Transverse colon (tissue), 4 donors: ENCODE results near the gene SSX2IP. TPM values are rescaled to one million over a fixed set of nuclear protein-coding genes. Genes with fewer than 3 reads are reported as not detected.

Experiments used
- DNase-seq: peaks from one replicate; pipeline ENCODE4 v3.0.0-alpha.2; 2019
- H3K27ac ChIP-seq, 4 donors: fragments of 200-600 bp; sonication (generic); 2 replicates each; pipeline ENCODE4 v1.5.1; 2016 to 2018; ENCODE audit warnings: inconsistent platforms in 4 of 4
- H3K27me3 ChIP-seq: fragments of 200-600 bp; sonication (generic); 2 replicates; pipeline ENCODE4 v1.5.1; 2017; ENCODE audit warnings: inconsistent platforms
- H3K36me3 ChIP-seq, 4 donors: fragments of 200-600 bp; sonication (generic); 2 replicates each; pipeline ENCODE4 v1.5.1; 2017 to 2019; ENCODE audit warnings: inconsistent platforms in 4 of 4
- H3K4me1 ChIP-seq, 4 donors: fragments of 200-600 bp; sonication (generic); 2 replicates each; pipeline ENCODE4 v1.5.1; 2017 to 2020; ENCODE audit warnings: inconsistent platforms in 4 of 4
- H3K4me3 ChIP-seq, 4 donors: fragments of 200-600 bp; sonication (generic); 1 replicate in 1 of 4; 2 replicates in 3 of 4; pipeline versions ENCODE4 v1.5.1 to v1.6.1; 2017 to 2019; ENCODE audit warnings: inconsistent platforms in 4 of 4
- H3K9me3 ChIP-seq, 2 donors: fragments of 200-600 bp; sonication (generic); 2 replicates each; pipeline ENCODE4 v1.5.1; 2017 to 2019; ENCODE audit warnings: inconsistent platforms in 2 of 2
- EP300 ChIP-seq: sonication (generic); formaldehyde crosslinking; IDR thresholded peaks from one replicate; pipeline ENCODE4 v1.6.1; 2017; ENCODE audit warnings: antibody characterized with exemption, low read depth
- POLR2A ChIP-seq: fragments of 450-650 bp; IDR thresholded peaks from one replicate; pipeline ENCODE4 v1.6.1; 2016; ENCODE audit warnings: antibody characterized with exemption, mild to moderate bottlenecking, moderate library complexity
- POLR2AphosphoS5 ChIP-seq, 3 donors: sonication (generic); formaldehyde crosslinking; IDR thresholded peaks; one replicate each; pipeline ENCODE4 v1.6.1; 2016; ENCODE audit warnings: antibody characterized with exemption in 3 of 3
- WGBS, 2 donors: methylation state at CpG; one replicate each; pipeline ENCODE4 v1.1.5; 2018; ENCODE audit warnings: low coverage in 1 of 2; 5-methylcytosine and 5-hydroxymethylcytosine counted together
- in situ Hi-C, 4 donors: fragments of 200-750 bp; cut with MboI; loops; one replicate each; pipeline versions ENCODE4 v1.15.0 to v1.15.1; 2017; ENCODE audit warnings: low sequenced_read_pairs in 3 of 4, low pct_ligation_motif_present in 1 of 4, low pct_unique_long_range_greater_than_20kb in 1 of 4
- intact Hi-C: fragments of 100-400 bp; cut with DNase I; formaldehyde crosslinking; loops from one replicate; pipeline ENCODE4 v1.15.1; 2023; ENCODE audit warnings: low total_unique reads
- total RNA-seq, 4 donors: library from RNA; depleted of rRNA; stranded (reverse); fragments of >200 nt; gene quantifications; one replicate each; pipeline ENCODE4 v1.1.0, GENCODE V29; 2016
- TF ChIP-seq, protein P1 (sequence below), 5 experiments: fragments of 200-600 bp in 3 of 5; fragments of 450-650 bp in 2 of 5; sonication (generic) in 3 of 5; IDR thresholded peaks; 1 replicate in 2 of 5; 2 replicates in 3 of 5; pipeline ENCODE4 v1.5.1; 2016 to 2017; ENCODE audit warnings: antibody characterized with exemption in 5 of 5, inconsistent platforms in 3 of 5, mild to moderate bottlenecking in 2 of 5, moderate library complexity in 1 of 5

The SSX2IP gene
- total RNA-seq, 4 donors from 2014 or later, result 7.1 to 15.2 (median 11.4) TPM

DNA sequence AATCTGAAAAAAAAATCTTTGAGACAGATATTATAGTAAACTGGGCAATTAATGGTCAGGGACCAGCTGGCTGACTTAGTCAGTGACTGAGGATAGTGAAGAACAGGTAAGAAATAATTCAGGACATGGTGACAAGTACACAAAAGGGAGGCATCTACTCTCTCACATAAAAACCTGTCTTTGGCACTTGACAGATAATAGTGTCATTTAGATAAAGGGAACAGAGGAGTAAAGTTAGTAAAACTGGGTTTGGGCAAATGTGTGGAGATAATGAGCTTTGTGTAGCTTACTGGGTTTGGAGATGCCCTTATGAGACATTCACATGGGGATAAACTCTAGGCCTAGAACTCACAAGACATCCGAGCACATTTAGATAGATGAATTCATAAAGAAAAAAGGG lies 4.0 kb downstream of the SSX2IP start:
- WGBS, 2 donors, result 90 to 100% methylated on average over 1 of the region's 1 CpG
- no peak for DNase-seq
- H3K27me3 ChIP-seq, result no peaks in the 10 kb centered on the region
- no peak overlapping the region for H3K27ac ChIP-seq
- peaks cover 0 to 25% (median 13%) of the 10 kb centered on the region in 4 donors for H3K4me1 ChIP-seq
- H3K9me3 ChIP-seq, result no peaks in the 10 kb centered on the region
- TF ChIP-seq POLR2AphosphoS5 (IDR thresholded peaks at IDR 0.05), result no peak
- TF ChIP-seq, protein P1, sequence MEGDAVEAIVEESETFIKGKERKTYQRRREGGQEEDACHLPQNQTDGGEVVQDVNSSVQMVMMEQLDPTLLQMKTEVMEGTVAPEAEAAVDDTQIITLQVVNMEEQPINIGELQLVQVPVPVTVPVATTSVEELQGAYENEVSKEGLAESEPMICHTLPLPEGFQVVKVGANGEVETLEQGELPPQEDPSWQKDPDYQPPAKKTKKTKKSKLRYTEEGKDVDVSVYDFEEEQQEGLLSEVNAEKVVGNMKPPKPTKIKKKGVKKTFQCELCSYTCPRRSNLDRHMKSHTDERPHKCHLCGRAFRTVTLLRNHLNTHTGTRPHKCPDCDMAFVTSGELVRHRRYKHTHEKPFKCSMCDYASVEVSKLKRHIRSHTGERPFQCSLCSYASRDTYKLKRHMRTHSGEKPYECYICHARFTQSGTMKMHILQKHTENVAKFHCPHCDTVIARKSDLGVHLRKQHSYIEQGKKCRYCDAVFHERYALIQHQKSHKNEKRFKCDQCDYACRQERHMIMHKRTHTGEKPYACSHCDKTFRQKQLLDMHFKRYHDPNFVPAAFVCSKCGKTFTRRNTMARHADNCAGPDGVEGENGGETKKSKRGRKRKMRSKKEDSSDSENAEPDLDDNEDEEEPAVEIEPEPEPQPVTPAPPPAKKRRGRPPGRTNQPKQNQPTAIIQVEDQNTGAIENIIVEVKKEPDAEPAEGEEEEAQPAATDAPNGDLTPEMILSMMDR (IDR thresholded peaks at IDR 0.05), result no peak
- TF ChIP-seq EP300, result no peak
- TF ChIP-seq POLR2A, result no peak
- intact Hi-C loops, result loop anchor here (5.0 kb wide), 1 partner anchor 114 kb away; the partner anchor contains the start of gene CTBS
- no peak overlapping the region for H3K4me3 ChIP-seq
- H3K36me3 ChIP-seq, result no peaks in the 10 kb centered on the region
- in situ Hi-C loops, result loop anchor here in 1 of 4 donors (25.0 kb wide), 1 partner anchor 576 kb away; the partner anchor contains the start of gene C1orf52

- no peak for DNase-seq
- Histone ChIP-seq H3K36me3 (no peaks in the 10 kb centered on the region), H3K9me3 (no peaks in the 10 kb centered on the region), H3K4me3 (no peak overlapping the region), H3K4me1 (peaks cover 0 to 9% (median 4%) of the 10 kb centered on the region in 4 donors), H3K27ac (no peak overlapping the region), H3K27me3 (no peaks in the 10 kb centered on the region)
- TF ChIP-seq EP300, result no peak
- TF ChIP-seq, protein P1 (IDR thresholded peaks at IDR 0.05), result no peak
- TF ChIP-seq POLR2AphosphoS5 (IDR thresholded peaks at IDR 0.05), result no peak
- TF ChIP-seq POLR2A, result no peak
- intact Hi-C loops, result no loop called here
- WGBS, 2 donors, result 100% methylated on average over 2 of the region's 2 CpGs
- in situ Hi-C loops, result loop anchor here in 1 of 4 donors (25.0 kb wide), 1 partner anchor 579 kb away; the partner anchor contains the start of gene C1orf52
Observed at GRCh38 chr1:84683508-84683907, 6.8 kb downstream of the SSX2IP start.

GRCh38 chr1:84682047-84682446 lies 8.2 kb downstream of the SSX2IP start:
- 61 to 81% methylated on average over 5 of the region's 5 CpGs for WGBS, 2 donors
- in situ Hi-C loops, result loop anchor here in 1 of 4 donors (25.0 kb wide), 1 partner anchor 580 kb away; the partner anchor contains the start of gene C1orf52

DNA sequence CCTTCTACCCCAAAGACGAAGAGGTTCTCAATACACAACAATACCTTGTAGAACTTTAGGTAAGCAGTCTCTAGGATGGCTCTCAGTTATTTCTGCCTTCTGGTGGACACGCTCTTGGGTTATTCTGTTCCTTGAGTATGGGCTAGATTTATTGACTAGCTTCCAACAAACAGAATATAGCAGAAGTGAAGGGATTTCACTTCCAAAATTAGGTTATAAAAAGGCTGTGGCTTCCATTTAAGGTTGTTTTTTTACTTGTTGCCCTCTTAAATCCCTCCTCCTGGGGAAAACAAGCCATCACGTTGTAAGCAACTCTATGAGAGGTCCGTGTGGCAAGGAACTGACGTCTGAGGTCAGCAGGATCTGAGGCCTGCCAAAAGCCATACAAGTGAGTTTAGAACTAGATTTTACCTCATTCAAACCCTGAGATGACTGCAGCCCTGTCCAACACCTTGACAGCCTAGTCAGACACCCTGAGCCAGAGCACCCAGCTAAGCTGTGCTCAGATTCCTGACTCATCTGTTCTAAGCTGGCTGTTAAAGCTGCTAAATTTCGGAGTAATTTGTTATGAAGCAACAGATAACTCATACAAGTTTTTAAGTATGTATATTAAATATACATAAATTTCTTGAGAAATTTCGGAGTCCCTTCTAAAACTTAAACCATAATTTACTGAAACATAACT lies 12.7 kb downstream of the SSX2IP start:
- Histone ChIP-seq H3K4me3 (no peak overlapping the region), H3K9me3 (no peaks in the 10 kb centered on the region), H3K27ac (no peak overlapping the region), H3K27me3 (no peaks in the 10 kb centered on the region), H3K4me1 (peaks cover 0 to 4% (median 0%) of the 10 kb centered on the region in 4 donors), H3K36me3 (no peaks in the 10 kb centered on the region)
- in situ Hi-C loops (loop anchor here in 1 of 4 donors (25.0 kb wide), 1 partner anchor 585 kb away; the partner anchor contains the start of gene C1orf52), intact Hi-C loops (loop anchor here (10.0 kb wide), 1 partner anchor 77 kb away; no protein-coding TSS in a partner anchor)
- WGBS, 2 donors, result 73 to 93% methylated on average over 5 to 7 of the region's 7 CpGs
- DNase-seq, result no peak
- no peak for TF ChIP-seq EP300
- TF ChIP-seq POLR2AphosphoS5 (IDR thresholded peaks at IDR 0.05), result no peak
- TF ChIP-seq, protein P1 (IDR thresholded peaks at IDR 0.05), result no peak
- no peak for TF ChIP-seq POLR2A

More at GRCh38 chr1:84682047-84682446, 8.2 kb downstream of the SSX2IP start:
- no peak for DNase-seq
- no peak for TF ChIP-seq POLR2AphosphoS5 (IDR thresholded peaks at IDR 0.05)
- TF ChIP-seq POLR2A, result no peak
- TF ChIP-seq, protein P1 (IDR thresholded peaks at IDR 0.05), result no peak
- no peak for TF ChIP-seq EP300
- intact Hi-C loops, result no loop called here
- Histone ChIP-seq H3K4me1 (no peaks in the 10 kb centered on the region), H3K36me3 (no peaks in the 10 kb centered on the region), H3K4me3 (no peak overlapping the region), H3K27ac (no peak overlapping the region), H3K9me3 (no peaks in the 10 kb centered on the region), H3K27me3 (no peaks in the 10 kb centered on the region)
